Measurements from ENCODE around the gene ARRDC4.
"Not testable (repeated sequence)": the region's sequence is repeated elsewhere in the genome, so short reads cannot be mapped to it uniquely, and the experiment has no call there.

ARRDC4 gene

GRCh38 chr15:97984157-97984556 is 23.7 kb downstream of the ARRDC4 start:
- Histone ChIP-seq H3K27me3 (ENCODE audit: low read depth, low read length) (no peaks in the 10 kb centered on the region), H3K4me1 (ENCODE audit: control insufficient read depth in 1 of 2, insufficient read depth in 2 of 2, low read length in 2 of 2) (no peaks in the 10 kb centered on the region), H3K36me3 (ENCODE audit: control insufficient read depth in 1 of 2, insufficient read depth in 2 of 2, low read length in 2 of 2) (peaks cover 0 to 4% of the 10 kb centered on the region in 2 donors), H3K4me3 (ENCODE audit: low read depth in 1 of 2, low read length in 2 of 2) (no peak overlapping the region), H3K27ac (ENCODE audit: low read length) (no peak overlapping the region), H3K9me3 (ENCODE audit: control insufficient read depth in 1 of 2, low read length in 2 of 2) (no peaks in the 10 kb centered on the region)

- H3K4me1 ChIP-seq (ENCODE audit: control insufficient read depth in 1 of 2, insufficient read depth in 2 of 2, low read length in 2 of 2); H3K4me3 ChIP-seq (ENCODE audit: low read depth in 1 of 2, low read length in 2 of 2); H3K27me3 ChIP-seq (ENCODE audit: low read depth, low read length); H3K27ac ChIP-seq (ENCODE audit: low read length); H3K36me3 ChIP-seq (ENCODE audit: control insufficient read depth in 1 of 2, insufficient read depth in 2 of 2, low read length in 2 of 2); H3K9me3 ChIP-seq (ENCODE audit: control insufficient read depth in 1 of 2, low read length in 2 of 2): not testable (repeated sequence)
These were observed 25.5 kb downstream of the ARRDC4 start for GRCh38 chr15:97985979-97986378.

- H3K36me3 ChIP-seq (ENCODE audit: control insufficient read depth in 1 of 2, insufficient read depth in 2 of 2, low read length in 2 of 2): peaks cover 3 to 4% of the 10 kb centered on the region in 2 donors
- H3K4me3 ChIP-seq (ENCODE audit: low read depth in 1 of 2, low read length in 2 of 2): no peak overlapping the region
- H3K27ac ChIP-seq (ENCODE audit: low read length): no peak overlapping the region
- no peaks in the 10 kb centered on the region for H3K27me3 ChIP-seq (ENCODE audit: low read depth, low read length)
- no peaks in the 10 kb centered on the region for H3K9me3 ChIP-seq (ENCODE audit: control insufficient read depth in 1 of 2, low read length in 2 of 2)
- no peaks in the 10 kb centered on the region for H3K4me1 ChIP-seq (ENCODE audit: control insufficient read depth in 1 of 2, insufficient read depth in 2 of 2, low read length in 2 of 2)
These were observed 26.3 kb downstream of the ARRDC4 start for GRCh38 chr15:97986781-97987180.

GRCh38 chr15:97989299-97989698 is 28.8 kb downstream of the ARRDC4 start:
- Histone ChIP-seq H3K4me3 (ENCODE audit: low read depth in 1 of 2, low read length in 2 of 2) (no peak overlapping the region), H3K9me3 (ENCODE audit: control insufficient read depth in 1 of 2, low read length in 2 of 2) (no peaks in the 10 kb centered on the region), H3K36me3 (ENCODE audit: control insufficient read depth in 1 of 2, insufficient read depth in 2 of 2, low read length in 2 of 2) (peaks cover 3 to 4% of the 10 kb centered on the region in 2 donors), H3K27ac (ENCODE audit: low read length) (no peak overlapping the region), H3K27me3 (ENCODE audit: low read depth, low read length) (no peaks in the 10 kb centered on the region), H3K4me1 (ENCODE audit: control insufficient read depth in 1 of 2, insufficient read depth in 2 of 2, low read length in 2 of 2) (no peaks in the 10 kb centered on the region)

- H3K27ac ChIP-seq (ENCODE audit: low read length): no peak overlapping the region
- peaks cover 6% of the 10 kb centered on the region in 2 donors for H3K4me1 ChIP-seq (ENCODE audit: control insufficient read depth in 1 of 2, insufficient read depth in 2 of 2, low read length in 2 of 2)
- no peaks in the 10 kb centered on the region for H3K9me3 ChIP-seq (ENCODE audit: control insufficient read depth in 1 of 2, low read length in 2 of 2)
- no peak overlapping the region for H3K4me3 ChIP-seq (ENCODE audit: low read depth in 1 of 2, low read length in 2 of 2)
- no peaks in the 10 kb centered on the region for H3K27me3 ChIP-seq (ENCODE audit: low read depth, low read length)
- peaks cover 0 to 3% of the 10 kb centered on the region in 2 donors for H3K36me3 ChIP-seq (ENCODE audit: control insufficient read depth in 1 of 2, insufficient read depth in 2 of 2, low read length in 2 of 2)
These were observed 31.6 kb downstream of the ARRDC4 start for GRCh38 chr15:97991972-97992541.

- Histone ChIP-seq H3K4me3 (ENCODE audit: low read depth in 1 of 2, low read length in 2 of 2) (no peak overlapping the region), H3K9me3 (ENCODE audit: control insufficient read depth in 1 of 2, low read length in 2 of 2) (no peaks in the 10 kb centered on the region), H3K27me3 (ENCODE audit: low read depth, low read length) (no peaks in the 10 kb centered on the region), H3K36me3 (ENCODE audit: control insufficient read depth in 1 of 2, insufficient read depth in 2 of 2, low read length in 2 of 2) (peaks cover 0 to 3% of the 10 kb centered on the region in 2 donors), H3K4me1 (ENCODE audit: control insufficient read depth in 1 of 2, insufficient read depth in 2 of 2, low read length in 2 of 2) (peaks cover 6% of the 10 kb centered on the region in 2 donors), H3K27ac (ENCODE audit: low read length) (no peak overlapping the region)
These were observed 32.3 kb downstream of the ARRDC4 start for GRCh38 chr15:97992823-97993222.

GRCh38 chr15:97993310-97993738 is 32.8 kb downstream of the ARRDC4 start:
- Histone ChIP-seq H3K4me1 (ENCODE audit: control insufficient read depth in 1 of 2, insufficient read depth in 2 of 2, low read length in 2 of 2) (peaks cover 6 to 10% of the 10 kb centered on the region in 2 donors), H3K27me3 (ENCODE audit: low read depth, low read length) (no peaks in the 10 kb centered on the region), H3K36me3 (ENCODE audit: control insufficient read depth in 1 of 2, insufficient read depth in 2 of 2, low read length in 2 of 2) (peaks cover 0 to 3% of the 10 kb centered on the region in 2 donors), H3K27ac (ENCODE audit: low read length) (no peak overlapping the region), H3K4me3 (ENCODE audit: low read depth in 1 of 2, low read length in 2 of 2) (no peak overlapping the region), H3K9me3 (ENCODE audit: control insufficient read depth in 1 of 2, low read length in 2 of 2) (no peaks in the 10 kb centered on the region)

- no peak overlapping the region for H3K27ac ChIP-seq (ENCODE audit: low read length)
- H3K27me3 ChIP-seq (ENCODE audit: low read depth, low read length): no peaks in the 10 kb centered on the region
- no peaks in the 10 kb centered on the region for H3K9me3 ChIP-seq (ENCODE audit: control insufficient read depth in 1 of 2, low read length in 2 of 2)
- H3K36me3 ChIP-seq (ENCODE audit: control insufficient read depth in 1 of 2, insufficient read depth in 2 of 2, low read length in 2 of 2): peaks cover 0 to 3% of the 10 kb centered on the region in 2 donors
- H3K4me3 ChIP-seq (ENCODE audit: low read depth in 1 of 2, low read length in 2 of 2): no peak overlapping the region
- H3K4me1 ChIP-seq (ENCODE audit: control insufficient read depth in 1 of 2, insufficient read depth in 2 of 2, low read length in 2 of 2): peaks cover 6 to 11% of the 10 kb centered on the region in 2 donors
These were observed 33.7 kb downstream of the ARRDC4 start for GRCh38 chr15:97994236-97994635.

GRCh38 chr15:97995192-97995591 is 34.7 kb downstream of the ARRDC4 start:
- Histone ChIP-seq H3K4me3 (ENCODE audit: low read depth in 1 of 2, low read length in 2 of 2) (no peak overlapping the region), H3K27ac (ENCODE audit: low read length) (no peak overlapping the region), H3K4me1 (ENCODE audit: control insufficient read depth in 1 of 2, insufficient read depth in 2 of 2, low read length in 2 of 2) (peaks cover 6 to 11% of the 10 kb centered on the region in 2 donors), H3K36me3 (ENCODE audit: control insufficient read depth in 1 of 2, insufficient read depth in 2 of 2, low read length in 2 of 2) (peaks cover 0 to under 1% of the 10 kb centered on the region in 2 donors), H3K9me3 (ENCODE audit: control insufficient read depth in 1 of 2, low read length in 2 of 2) (no peaks in the 10 kb centered on the region), H3K27me3 (ENCODE audit: low read depth, low read length) (no peaks in the 10 kb centered on the region)

- Histone ChIP-seq H3K36me3 (ENCODE audit: control insufficient read depth in 1 of 2, insufficient read depth in 2 of 2, low read length in 2 of 2) (no peaks in the 10 kb centered on the region), H3K4me1 (ENCODE audit: control insufficient read depth in 1 of 2, insufficient read depth in 2 of 2, low read length in 2 of 2) (peaks cover 6 to 11% of the 10 kb centered on the region in 2 donors), H3K9me3 (ENCODE audit: control insufficient read depth in 1 of 2, low read length in 2 of 2) (no peaks in the 10 kb centered on the region), H3K27ac (ENCODE audit: low read length) (no peak overlapping the region), H3K4me3 (ENCODE audit: low read depth in 1 of 2, low read length in 2 of 2) (peak overlapping the region in 1 of 2 donors; percentile 3), H3K27me3 (ENCODE audit: low read depth, low read length) (no peaks in the 10 kb centered on the region)
These were observed 35.5 kb downstream of the ARRDC4 start for GRCh38 chr15:97995881-97996603.

- Histone ChIP-seq H3K36me3 (ENCODE audit: control insufficient read depth in 1 of 2, insufficient read depth in 2 of 2, low read length in 2 of 2) (no peaks in the 10 kb centered on the region), H3K27me3 (ENCODE audit: low read depth, low read length) (no peaks in the 10 kb centered on the region), H3K9me3 (ENCODE audit: control insufficient read depth in 1 of 2, low read length in 2 of 2) (no peaks in the 10 kb centered on the region), H3K27ac (ENCODE audit: low read length) (no peak overlapping the region), H3K4me3 (ENCODE audit: low read depth in 1 of 2, low read length in 2 of 2) (no peak overlapping the region), H3K4me1 (ENCODE audit: control insufficient read depth in 1 of 2, insufficient read depth in 2 of 2, low read length in 2 of 2) (peaks cover 6 to 11% of the 10 kb centered on the region in 2 donors)
These were observed 38.0 kb downstream of the ARRDC4 start for GRCh38 chr15:97998307-97999071.

All from muscle layer of duodenum (tissue), 2 donors.